Rectal smooth muscle tissue (tissue), 1 donor: ENCODE data around the gene PYGB.

Experiments
- H3K27ac ChIP-seq: one replicate; pipeline ENCODE4 v1.7.0; 2013; ENCODE audit warnings: low read depth, low read length, inconsistent platforms
- H3K27me3 ChIP-seq: one replicate; pipeline ENCODE4 v1.7.0; 2013; ENCODE audit warnings: low read length; ENCODE audit not compliant: control insufficient read depth, insufficient read depth
- H3K36me3 ChIP-seq: one replicate; pipeline ENCODE4 v1.7.0; 2013; ENCODE audit warnings: low read length; ENCODE audit not compliant: control insufficient read depth, insufficient read depth
- H3K4me1 ChIP-seq: one replicate; pipeline ENCODE4 v1.7.0; 2013; ENCODE audit warnings: low read length; ENCODE audit not compliant: control insufficient read depth, insufficient read depth
- H3K4me3 ChIP-seq: one replicate; pipeline ENCODE4 v1.7.0; 2013; ENCODE audit warnings: low read length
- H3K9ac ChIP-seq: one replicate; pipeline ENCODE4 v1.7.0; 2013; ENCODE audit warnings: low read length

PYGB gene

DNA sequence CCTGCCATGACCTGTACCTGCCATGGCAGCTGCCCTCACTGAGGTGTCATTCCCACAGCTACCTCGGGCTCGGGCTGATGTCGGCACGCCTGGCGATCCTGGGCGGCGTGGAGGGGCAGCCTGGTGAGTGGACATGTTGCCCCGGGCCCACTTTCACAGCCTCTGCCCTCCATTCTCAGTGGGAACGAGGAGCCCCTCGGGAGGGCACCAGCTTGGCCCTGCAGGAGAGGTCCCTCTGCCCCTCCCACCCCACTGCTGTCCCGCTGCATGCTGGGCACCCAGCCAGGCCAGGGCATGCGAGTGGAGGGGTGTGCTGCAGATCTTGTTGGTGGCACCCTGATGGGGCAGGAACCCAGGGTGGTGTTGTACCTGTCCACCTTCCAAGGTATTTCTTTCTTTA is 29.4 kb upstream of the PYGB start:
- Histone ChIP-seq H3K27ac (no peak overlapping the region), H3K9ac (no peak overlapping the region), H3K27me3 (no peaks in the 10 kb centered on the region), H3K4me3 (no peak overlapping the region), H3K4me1 (no peaks in the 10 kb centered on the region), H3K36me3 (peaks cover 25% of the 10 kb centered on the region)

DNA sequence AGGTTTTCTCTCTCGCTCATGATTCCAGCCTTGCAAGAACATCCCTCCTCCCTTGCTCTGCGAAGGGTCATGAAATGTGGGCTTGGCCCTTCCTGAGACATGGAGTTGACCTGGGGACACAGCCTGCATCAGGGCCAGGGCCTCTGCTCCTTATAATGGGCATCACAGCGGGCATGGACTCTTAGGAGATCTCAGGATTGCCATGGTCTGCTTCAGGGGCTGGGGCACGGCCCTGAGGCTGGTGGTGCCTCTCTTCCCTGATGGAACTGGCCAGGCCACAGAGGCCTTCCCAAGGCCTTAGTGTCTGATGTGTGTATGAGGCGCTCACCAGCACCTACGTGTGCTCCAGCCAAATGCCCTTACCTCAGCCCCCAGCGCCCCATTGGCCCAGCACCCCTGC is 28.5 kb upstream of the PYGB start:
- no peak overlapping the region for H3K9ac ChIP-seq
- no peak overlapping the region for H3K27ac ChIP-seq
- H3K4me3 ChIP-seq = no peak overlapping the region
- no peaks in the 10 kb centered on the region for H3K27me3 ChIP-seq
- peaks cover 25% of the 10 kb centered on the region for H3K36me3 ChIP-seq
- H3K4me1 ChIP-seq = no peaks in the 10 kb centered on the region

- Histone ChIP-seq H3K27ac (no peak overlapping the region), H3K9ac (no peak overlapping the region), H3K4me3 (no peak overlapping the region), H3K27me3 (no peaks in the 10 kb centered on the region), H3K4me1 (no peaks in the 10 kb centered on the region), H3K36me3 (peaks cover 25% of the 10 kb centered on the region)
Measured at GRCh38 chr20:25220021-25220730, 27.7 kb upstream of the PYGB start.

DNA sequence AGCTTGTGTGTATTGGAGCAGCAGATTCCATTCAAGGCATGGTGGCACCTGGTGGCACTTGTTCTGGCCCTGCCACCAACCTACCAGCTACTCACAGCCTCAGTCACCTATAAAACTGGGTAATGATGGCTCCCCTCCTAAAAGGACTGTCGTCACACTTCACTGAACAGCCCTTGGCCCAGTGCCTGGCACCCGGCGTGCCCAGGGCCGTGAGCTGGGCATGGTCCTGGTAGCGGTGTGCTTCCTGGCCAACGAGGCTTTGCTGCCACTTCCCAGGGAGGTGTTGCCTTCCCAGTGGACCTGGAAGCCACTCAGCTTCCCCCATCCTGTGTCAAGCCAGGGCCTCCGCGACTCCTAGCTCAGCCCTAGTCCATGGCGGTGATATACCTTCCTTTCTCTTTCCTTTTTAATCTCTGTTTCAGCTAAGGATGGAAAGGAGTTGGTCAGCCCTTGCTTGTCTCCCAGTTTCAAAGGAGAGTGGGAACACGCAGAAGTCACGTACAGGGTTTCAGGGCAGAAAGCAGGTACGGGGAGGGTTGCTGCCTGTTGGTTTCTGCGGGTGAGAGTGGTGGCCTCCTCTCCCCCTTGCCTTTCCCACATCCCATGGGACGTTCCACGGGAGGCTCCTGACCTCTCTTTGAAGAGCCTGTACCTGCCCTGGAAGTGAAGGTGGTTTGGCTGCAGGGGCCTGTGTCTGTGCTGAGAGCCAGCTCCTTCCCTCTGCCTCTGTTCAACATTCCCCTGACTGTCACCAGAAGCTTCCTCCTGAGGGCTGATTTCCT is 26.9 kb upstream of the PYGB start:
- Histone ChIP-seq H3K27ac (no peak overlapping the region), H3K36me3 (peaks cover 25% of the 10 kb centered on the region), H3K4me1 (peaks cover 2% of the 10 kb centered on the region), H3K9ac (no peak overlapping the region), H3K27me3 (no peaks in the 10 kb centered on the region), H3K4me3 (no peak overlapping the region)

DNA sequence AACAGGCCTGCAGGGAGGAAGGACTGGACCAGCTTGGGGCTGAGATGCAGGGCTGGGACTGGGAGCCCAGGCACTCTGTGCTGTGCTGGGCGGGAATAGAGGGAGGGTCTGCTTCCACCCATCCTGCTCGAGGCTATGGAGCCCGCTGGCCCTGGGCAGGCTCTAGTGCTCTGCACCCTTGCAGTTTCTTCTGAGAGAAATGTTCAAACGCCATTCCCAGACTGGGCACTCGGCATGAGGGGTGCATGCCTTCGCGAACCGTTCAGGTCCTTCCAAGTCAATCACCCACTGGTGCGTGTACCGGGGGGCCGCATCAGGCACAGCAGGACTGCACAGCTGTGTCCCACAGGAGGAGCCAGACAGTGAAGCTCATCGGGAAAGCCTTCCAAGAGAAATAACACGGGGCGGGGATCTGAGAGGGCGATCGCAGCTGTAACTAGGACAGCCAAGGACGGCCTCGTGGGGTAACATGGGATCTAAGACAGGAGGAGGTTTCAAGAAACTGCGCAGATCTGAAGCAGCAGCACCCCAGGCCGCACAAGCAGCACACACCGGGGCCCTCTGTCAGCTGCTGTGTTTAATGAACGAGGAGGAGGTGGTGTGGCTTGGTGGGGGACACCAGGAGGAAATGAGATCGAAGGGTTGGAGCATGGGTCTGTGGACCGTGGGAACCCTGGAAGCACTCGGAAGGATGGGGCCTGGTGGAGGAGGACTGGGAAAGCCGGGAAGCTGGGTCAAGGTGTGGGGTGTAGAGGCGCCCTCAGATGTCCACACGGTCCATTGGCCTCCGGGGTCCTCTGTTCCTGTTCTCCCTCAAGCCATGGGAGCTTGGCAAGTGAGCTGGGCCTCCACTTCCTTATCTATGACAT is 26.1 kb upstream of the PYGB start:
- Histone ChIP-seq H3K9ac (no peak overlapping the region), H3K4me1 (peaks cover 5% of the 10 kb centered on the region), H3K27ac (no peak overlapping the region), H3K4me3 (no peak overlapping the region), H3K27me3 (no peaks in the 10 kb centered on the region), H3K36me3 (peaks cover 25% of the 10 kb centered on the region)

DNA sequence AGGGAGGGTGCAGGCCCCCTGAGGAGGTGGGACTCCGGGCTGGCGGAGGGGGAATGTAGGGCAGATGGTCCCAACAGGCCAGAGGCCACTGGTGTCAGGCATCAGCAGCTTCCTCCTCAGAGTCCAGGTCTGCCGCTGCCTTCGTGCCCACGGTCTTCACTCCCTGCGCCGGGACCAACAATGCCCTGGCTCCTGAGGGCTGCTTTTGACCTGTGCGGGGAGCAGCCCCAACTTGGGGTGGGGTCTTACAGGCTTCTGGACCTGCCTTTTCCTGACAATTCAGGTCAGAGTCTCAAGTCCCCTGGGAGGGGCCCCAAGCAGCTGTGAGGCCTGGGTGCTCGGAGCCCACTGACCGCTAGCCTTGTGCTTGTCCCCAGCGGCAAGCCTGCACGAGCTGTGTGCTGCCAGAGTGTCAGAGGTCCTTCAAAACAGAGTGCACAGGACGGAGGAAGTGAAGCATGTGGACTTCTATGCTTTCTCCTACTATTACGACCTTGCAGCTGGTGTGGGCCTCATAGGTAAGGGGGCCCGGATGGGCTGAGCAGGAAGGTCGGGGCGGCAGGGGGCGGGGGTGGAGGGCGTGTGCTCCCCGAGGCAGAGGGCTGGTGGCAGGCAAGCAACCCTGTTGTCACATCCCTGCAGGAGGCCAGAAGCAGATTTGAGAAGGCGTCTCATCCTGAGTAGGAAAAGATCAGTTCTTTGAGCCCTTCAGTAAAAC is 25.3 kb upstream of the PYGB start:
- Histone ChIP-seq H3K4me1 (peaks cover 12% of the 10 kb centered on the region), H3K9ac (no peak overlapping the region), H3K36me3 (peaks cover 22% of the 10 kb centered on the region), H3K4me3 (no peak overlapping the region), H3K27ac (no peak overlapping the region), H3K27me3 (no peaks in the 10 kb centered on the region)

DNA sequence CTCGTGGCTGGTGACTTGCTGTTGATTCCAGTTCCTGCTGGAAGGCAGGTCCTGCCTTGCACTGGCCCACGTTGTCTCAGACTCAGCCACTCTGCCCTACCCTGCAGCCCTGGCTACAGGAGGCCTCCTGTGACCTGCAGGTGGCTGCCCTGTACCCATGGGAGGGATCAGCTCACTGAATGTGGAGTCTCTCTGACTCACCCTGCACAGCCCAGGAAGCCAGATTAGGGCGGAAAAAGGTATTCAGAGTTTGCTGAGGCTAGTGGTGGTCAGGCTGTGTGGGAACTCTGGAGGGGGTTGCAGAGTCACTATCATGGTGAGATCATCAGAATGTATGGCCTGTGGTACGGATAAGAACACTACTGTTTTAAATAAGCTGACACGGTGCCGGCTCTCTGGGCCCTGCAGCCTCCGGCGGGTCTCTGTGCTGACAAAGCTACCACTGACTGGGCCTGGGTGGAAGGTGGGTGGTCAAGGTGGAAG is 24.7 kb upstream of the PYGB start:
- no peak overlapping the region for H3K4me3 ChIP-seq
- H3K36me3 ChIP-seq = peaks cover 18% of the 10 kb centered on the region
- H3K4me1 ChIP-seq = peaks cover 14% of the 10 kb centered on the region
- no peak overlapping the region for H3K27ac ChIP-seq
- H3K27me3 ChIP-seq = no peaks in the 10 kb centered on the region
- no peak overlapping the region for H3K9ac ChIP-seq

GRCh38 chr20:25223765-25224720 is 23.8 kb upstream of the PYGB start:
- Histone ChIP-seq H3K27ac (no peak overlapping the region), H3K4me1 (peaks cover 14% of the 10 kb centered on the region)

DNA sequence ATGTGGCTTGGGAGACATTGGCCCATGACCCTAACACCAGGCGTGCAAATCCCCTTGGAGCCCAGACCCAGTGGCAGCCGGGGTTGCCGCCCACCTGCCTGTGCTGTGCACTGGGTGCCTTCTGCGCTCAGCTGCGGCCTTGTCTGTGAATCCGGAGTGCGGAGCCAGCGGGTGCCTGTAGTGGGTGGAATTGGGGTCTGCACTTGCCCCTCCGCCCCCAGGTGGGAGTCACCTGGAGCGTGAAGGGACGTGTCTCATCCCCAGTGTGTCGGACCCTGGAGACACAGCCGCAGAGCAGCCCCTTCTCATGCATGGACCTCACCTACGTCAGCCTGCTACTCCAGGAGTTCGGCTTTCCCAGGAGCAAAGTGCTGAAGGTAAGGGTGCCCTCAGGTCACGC is 22.9 kb upstream of the PYGB start:
- no peaks in the 10 kb centered on the region for H3K27me3 ChIP-seq
- no peak overlapping the region for H3K4me3 ChIP-seq
- peaks cover 18% of the 10 kb centered on the region for H3K4me1 ChIP-seq
- peaks cover 13% of the 10 kb centered on the region for H3K36me3 ChIP-seq
- H3K9ac ChIP-seq = no peak overlapping the region
- H3K27ac ChIP-seq = no peak overlapping the region

More at GRCh38 chr20:25223765-25224720, 23.8 kb upstream of the PYGB start:
- H3K27me3 ChIP-seq = no peaks in the 10 kb centered on the region
- no peak overlapping the region for H3K4me3 ChIP-seq
- H3K9ac ChIP-seq = no peak overlapping the region
- H3K36me3 ChIP-seq = peaks cover 17% of the 10 kb centered on the region

- Histone ChIP-seq H3K36me3 (peaks cover 13% of the 10 kb centered on the region), H3K9ac (no peak overlapping the region), H3K27me3 (no peaks in the 10 kb centered on the region), H3K4me3 (no peak overlapping the region), H3K4me1 (peaks cover 23% of the 10 kb centered on the region), H3K27ac (peak overlapping the region; percentile 88)
Measured at GRCh38 chr20:25225642-25226432, 22.0 kb upstream of the PYGB start.
